HepG2 (cell line): ENCODE results near the gene ABCG8. TPM values are rescaled to one million over a fixed set of nuclear protein-coding genes. Genes with fewer than 3 reads are reported as not detected.

Experiments used
- ETV6 ChIP-seq: sonication (generic); formaldehyde crosslinking; conservative IDR thresholded peaks from 2 replicates; pipeline ENCODE4 v1.4.0; 2020; ENCODE audit warnings: missing genetic modification reagents
- HBP1 ChIP-seq: IDR thresholded peaks from 2 replicates; pipeline ENCODE4 v1.6.1; 2016; ENCODE audit warnings: low read depth, control low read depth
- HNF1A ChIP-seq, 2 experiments: sonication (generic) in 1 of 2; formaldehyde crosslinking in 1 of 2; IDR thresholded peaks; 2 replicates each; pipeline versions ENCODE4 v1.4.0 to v1.6.1; 2016 to 2020; ENCODE audit warnings: borderline replicate concordance in 1 of 2, low read depth in 1 of 2, mild to moderate bottlenecking in 1 of 2, missing genetic modification reagents in 1 of 2
- KLF15 ChIP-seq: sonication (generic); formaldehyde crosslinking; IDR thresholded peaks from 2 replicates; pipeline ENCODE4 v1.8.1; 2023; ENCODE audit warnings: borderline replicate concordance, mild to moderate bottlenecking, inconsistent platforms, missing genetic modification reagents, mixed read lengths
- RFXAP ChIP-seq: sonication (generic); formaldehyde crosslinking; IDR thresholded peaks from 2 replicates; pipeline ENCODE4 v1.4.0; 2020; ENCODE audit warnings: missing genetic modification reagents, borderline replicate concordance
- SALL1 ChIP-seq: sonication (generic); formaldehyde crosslinking; IDR thresholded peaks from 2 replicates; pipeline ENCODE4 v1.8.0; 2022; ENCODE audit warnings: mild to moderate bottlenecking, missing genetic modification reagents
- SIN3B ChIP-seq: fragments of 150-350 bp; IDR thresholded peaks from 2 replicates; pipeline ENCODE4 v1.6.1; 2014; ENCODE audit warnings: low read length
- SNAPC2 ChIP-seq: sonication (generic); formaldehyde crosslinking; IDR thresholded peaks from 2 replicates; pipeline ENCODE4 v1.8.1; 2022; ENCODE audit warnings: mild to moderate bottlenecking, missing genetic modification reagents
- TRIM24 ChIP-seq: sonication (generic); formaldehyde crosslinking; IDR thresholded peaks from 2 replicates; pipeline ENCODE4 v1.8.0; 2022; ENCODE audit warnings: mild to moderate bottlenecking, missing genetic modification reagents
- ZBTB20 ChIP-seq: sonication (generic); formaldehyde crosslinking; IDR thresholded peaks from 2 replicates; pipeline ENCODE4 v1.8.1; 2023; ENCODE audit warnings: missing genetic modification reagents, low read depth, mild to moderate bottlenecking, borderline replicate concordance
- ZBTB34 ChIP-seq: sonication (generic); formaldehyde crosslinking; IDR thresholded peaks from 2 replicates; pipeline ENCODE4 v1.8.0; 2022; ENCODE audit warnings: mild to moderate bottlenecking, missing genetic modification reagents
- ZNF275 ChIP-seq: sonication (generic); formaldehyde crosslinking; IDR thresholded peaks from 2 replicates; pipeline ENCODE4 v1.8.0; 2022; ENCODE audit warnings: missing genetic modification reagents, mild to moderate bottlenecking, inconsistent platforms, borderline replicate concordance
- ZNF3 ChIP-seq: IDR thresholded peaks from 2 replicates; pipeline ENCODE4 v1.7.0; 2017; ENCODE audit warnings: inconsistent platforms
- ZNF337 ChIP-seq: sonication (generic); formaldehyde crosslinking; IDR thresholded peaks from 2 replicates; pipeline ENCODE4 v1.5.1; 2020; ENCODE audit warnings: missing genetic modification reagents, low read depth, mild to moderate bottlenecking, borderline replicate concordance
- ZNF367 ChIP-seq: sonication (generic); formaldehyde crosslinking; IDR thresholded peaks from 2 replicates; pipeline ENCODE4 v1.4.0; 2020; ENCODE audit warnings: missing genetic modification reagents, borderline replicate concordance
- ZNF501 ChIP-seq: sonication (generic); formaldehyde crosslinking; IDR thresholded peaks from 2 replicates; pipeline ENCODE4 v1.5.1; 2020; ENCODE audit warnings: mild to moderate bottlenecking, moderate library complexity, missing genetic modification reagents
- ZNF607 ChIP-seq: sonication (generic); formaldehyde crosslinking; IDR thresholded peaks from 2 replicates; pipeline ENCODE4 v1.5.1; 2020; ENCODE audit warnings: missing genetic modification reagents, mild to moderate bottlenecking, borderline replicate concordance
- ZNF737 ChIP-seq: sonication (generic); formaldehyde crosslinking; IDR thresholded peaks from 2 replicates; pipeline ENCODE4 v1.5.0; 2020; ENCODE audit warnings: missing genetic modification reagents, mild to moderate bottlenecking, borderline replicate concordance
- ZNF773 ChIP-seq: sonication (generic); formaldehyde crosslinking; IDR thresholded peaks from 2 replicates; pipeline ENCODE4 v1.4.0; 2020; ENCODE audit warnings: missing genetic modification reagents, borderline replicate concordance
- ZSCAN30 ChIP-seq: sonication (generic); formaldehyde crosslinking; IDR thresholded peaks from 2 replicates; pipeline ENCODE4 v1.5.0; 2020; ENCODE audit warnings: mild to moderate bottlenecking, missing genetic modification reagents
- polyA plus RNA-seq, 8 experiments: library from polyadenylated mRNA; depleted of rRNA in 3 of 8; stranded (reverse) in 7 of 8; unstranded in 1 of 8; fragments of >200 nt; fragmentation: Illumina TruSeq in 4 of 8; extraction: Trizol in 4 of 8; gene quantifications; 2 replicates each; pipeline versions ENCODE4 v1.2.1 to v1.2.3, GENCODE V29; 2011 to 2016; ENCODE audit warnings: low read depth in 4 of 8, missing spikeins in 1 of 8, mixed read lengths in 1 of 8; ENCODE audit not compliant: insufficient read depth in 1 of 8
- total RNA-seq, 5 experiments: library from RNA; depleted of rRNA; stranded (reverse); fragments of >200 nt; fragmentation: Illumina TruSeq; extraction: Trizol; gene quantifications; 2 replicates each; pipeline ENCODE4 v1.2.3, GENCODE V29; 2016; ENCODE audit warnings: low read depth in 1 of 5

ABCG8 gene
- total and polyA plus RNA-seq, 2 of the 13 experiments (the other 11 are each of a cell fraction or from before 2014, with no cell fraction given), result 8.1 to 8.8 TPM

GRCh38 chr2:43838560-43839267 lies at the start of gene ABCG8, which contains the start of gene ABCG5 (continued):
- TF ChIP-seq SIN3B (peak; percentile 45; the same call in 1 of the 2 replicates), HNF1A (IDR thresholded peaks at IDR 0.05; ENCODE audit: low read depth) (peak; percentile 36; the same call in 1 of the 2 replicates), HNF1A (CRISPR knock-in tag; IDR thresholded peaks at IDR 0.05; ENCODE audit: borderline replicate concordance) (no peak), TRIM24 (CRISPR knock-in tag) (no peak), ZNF501 (CRISPR knock-in tag) (peak; percentile 86), SNAPC2 (CRISPR knock-in tag) (0 out of 2 replicates have a peak, but pooled peaks have one; percentile 14), ZSCAN30 (CRISPR knock-in tag) (0 out of 2 replicates have a peak, but pooled peaks have one; percentile 62), RFXAP (no peak; the same call in 1 of the 2 replicates), ETV6 (CRISPR knock-in tag) (0 out of 2 replicates have a peak, but pooled peaks have one; percentile 14), ZBTB20 (CRISPR knock-in tag) (peak; percentile 44; the same call in 1 of the 2 replicates), HBP1 (CRISPR knock-in tag) (0 out of 2 replicates have a peak, but pooled peaks have one; percentile 56), ZNF3 (CRISPR knock-in tag) (no peak), ZNF367 (CRISPR knock-in tag) (peak; percentile 56; the same call in 1 of the 2 replicates), ZNF607 (0 out of 2 replicates have a peak, but pooled peaks have one; percentile 50), SALL1 (CRISPR knock-in tag) (peak; percentile 76), ZNF773 (peak; percentile 77; the same call in 1 of the 2 replicates), ZNF275 (CRISPR knock-in tag) (0 out of 2 replicates have a peak, but pooled peaks have one; percentile 83), KLF15 (CRISPR knock-in tag) (0 out of 2 replicates have a peak, but pooled peaks have one; percentile 57), ZBTB34 (CRISPR knock-in tag) (no peak), ZNF337 (CRISPR knock-in tag) (no peak), ZNF737 (CRISPR knock-in tag) (peak; percentile 89; the same call in 1 of the 2 replicates)
